HG03045 (cell line): ENCODE data around the gene OR51B5.
"Not testable (repeated sequence)": the region's sequence is repeated elsewhere in the genome, so short reads cannot be mapped to it uniquely, and the experiment has no call there.

Experiments
- ATAC-seq: cut with Tn5 transposase; IDR thresholded peaks from one replicate; pipeline ENCODE4 v1.9.1; 2021; ENCODE audit warnings: mild to moderate bottlenecking, moderate library complexity; ENCODE audit not compliant: unreplicated experiment

The OR51B5 gene

GRCh38 chr11:5343474-5344335 is at the start of gene OR51B5:
Gene OR51B5 (minus strand): TSS chr11:5343524. CDS start chr11:5343524, 0 bp downstream.
- no peak for ATAC-seq

- ATAC-seq = no peak
These were observed 46.9 kb upstream of the OR51B5 start for GRCh38 chr11:5390210-5390609.

- ATAC-seq = no peak
These were observed 41.0 kb upstream of the OR51B5 start for GRCh38 chr11:5384335-5384734.

- ATAC-seq = no peak
These were observed 40.3 kb upstream of the OR51B5 start, which contains the start of gene OR51M1 for GRCh38 chr11:5383576-5383975. Gene OR51M1 (plus strand): TSS chr11:5383812. CDS start chr11:5389399, 5,587 bp downstream.

GRCh38 chr11:5380740-5381342 is 37.5 kb upstream of the OR51B5 start:
- ATAC-seq = peak; percentile 92

- ATAC-seq = no peak
These were observed 26.5 kb upstream of the OR51B5 start for GRCh38 chr11:5369789-5370188.

GRCh38 chr11:5368502-5369043 is 25.2 kb upstream of the OR51B5 start:
- ATAC-seq = no peak

GRCh38 chr11:5367448-5368074 is 24.2 kb upstream of the OR51B5 start:
- ATAC-seq = no peak

- ATAC-seq = no peak
These were observed 23.5 kb upstream of the OR51B5 start for GRCh38 chr11:5366856-5367255.

- ATAC-seq = not testable (repeated sequence)
These were observed 23.0 kb upstream of the OR51B5 start for GRCh38 chr11:5366365-5366764.

GRCh38 chr11:5364214-5364613 is 20.9 kb upstream of the OR51B5 start:
- ATAC-seq = no peak

GRCh38 chr11:5363679-5364078 is 20.4 kb upstream of the OR51B5 start:
- no peak for ATAC-seq

GRCh38 chr11:5362017-5362625 is 18.8 kb upstream of the OR51B5 start:
- ATAC-seq = no peak

- not testable (repeated sequence) for ATAC-seq
These were observed 12.7 kb upstream of the OR51B5 start for GRCh38 chr11:5356031-5356430.

- no peak for ATAC-seq
These were observed 7.9 kb upstream of the OR51B5 start, which contains the start of gene OR51B6 for GRCh38 chr11:5351208-5351607. Gene OR51B6 (plus strand): TSS chr11:5351508. CDS start chr11:5351508, 0 bp downstream.

- no peak for ATAC-seq
These were observed 6.2 kb upstream of the OR51B5 start for GRCh38 chr11:5349550-5349949.

GRCh38 chr11:5348551-5349194 is 5.3 kb upstream of the OR51B5 start:
- no peak for ATAC-seq

GRCh38 chr11:5345831-5346230 is 2.5 kb upstream of the OR51B5 start:
- no peak for ATAC-seq

GRCh38 chr11:5339771-5340322 is 3.5 kb downstream of the OR51B5 start:
- ATAC-seq = no peak

- not testable (repeated sequence) for ATAC-seq
These were observed 6.1 kb downstream of the OR51B5 start for GRCh38 chr11:5337253-5337652.
